ENCODE measurements around the gene MANBA. TPM values are rescaled to one million over a fixed set of nuclear protein-coding genes. Genes with fewer than 3 reads are reported as not detected.

The MANBA gene
- total RNA-seq, 1 experiment from 2014 or later: 21.4 TPM

DNA sequence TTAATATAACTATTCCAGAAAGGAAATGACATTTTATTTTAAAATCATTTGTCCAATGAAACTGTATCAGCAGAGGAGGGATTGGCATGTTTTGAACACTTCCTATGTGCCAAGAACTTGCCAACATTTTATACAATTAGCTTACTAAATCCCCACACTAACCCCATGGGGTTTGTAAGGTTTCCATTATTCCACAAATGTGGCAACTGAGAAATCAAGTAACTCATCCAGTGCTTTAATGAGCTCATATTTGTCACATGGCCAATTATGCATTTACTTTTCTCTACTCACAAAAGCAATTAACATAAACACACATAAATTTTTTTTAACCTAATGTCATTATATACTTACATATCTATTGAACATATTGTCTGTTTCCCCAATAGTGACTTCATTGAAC is 37.3 kb downstream of the MANBA start:
- Histone ChIP-seq H3K14ac (ENCODE audit: insufficient read depth, low read length) (no peak overlapping the region), H3K9me3 (ENCODE audit: control insufficient read depth, low read depth, low read length) (no peaks in the 10 kb centered on the region), H4K20me1 (ENCODE audit: control insufficient read depth, insufficient read depth, insufficient read length) (no peaks in the 10 kb centered on the region), H2AK5ac (ENCODE audit: insufficient read length, low read length) (no peak overlapping the region), H4K8ac (replicated peaks; ENCODE audit: insufficient read length, low read depth, low read length) (no peak overlapping the region), H3K9ac (ENCODE audit: extremely low read depth, insufficient read length, low read length) (no peak overlapping the region), H3T11ph (ENCODE audit: low read length) (no peak overlapping the region), H2BK15ac (ENCODE audit: low read depth, low read length) (no peak overlapping the region), H3K27me3 (ENCODE audit: insufficient read depth, low read length) (no peaks in the 10 kb centered on the region), H4K91ac (ENCODE audit: insufficient read length, low read depth, low read length) (no peak overlapping the region), H3K4ac (ENCODE audit: low read depth, low read length) (no peak overlapping the region), H2AFZ (ENCODE audit: low read length) (no peak overlapping the region), H3K56ac (ENCODE audit: insufficient read length, low read depth, low read length) (no peak overlapping the region), H2BK12ac (ENCODE audit: insufficient read length, low read depth, low read length) (no peak overlapping the region), H3K23ac (ENCODE audit: insufficient read length, low read depth, low read length) (no peak overlapping the region), H3K18ac (ENCODE audit: insufficient read length, low read depth, low read length) (no peak overlapping the region), H3K4me2 (ENCODE audit: insufficient read depth, insufficient read length, low read length) (no peak overlapping the region), H3K4me1 (ENCODE audit: insufficient read depth, low read length) (no peaks in the 10 kb centered on the region), H2BK120ac (ENCODE audit: low read depth, low read length, poor library complexity, severe bottlenecking) (no peak overlapping the region), H3K79me2 (ENCODE audit: insufficient read depth, low read length) (no peaks in the 10 kb centered on the region), H3K27ac (ENCODE audit: insufficient read length, low read depth, low read length) (no peak overlapping the region), H3K23me2 (ENCODE audit: insufficient read length, low read depth, low read length, poor library complexity, severe bottlenecking) (no peaks in the 10 kb centered on the region), H4K5ac (ENCODE audit: insufficient read length, low read depth, low read length) (no peak overlapping the region), H2BK5ac (ENCODE audit: insufficient read length, low read length) (no peak overlapping the region), H2BK20ac (ENCODE audit: low read depth, low read length, poor library complexity, severe bottlenecking) (no peak overlapping the region), H3K79me1 (ENCODE audit: insufficient read depth, low read depth, low read length, poor library complexity, severe bottlenecking) (peaks cover 3% of the 10 kb centered on the region)
- Mint-ChIP-seq H3K27ac (no peak overlapping the region), H3K36me3 (ENCODE audit: insufficient read depth in 1 of 3, low read depth in 3 of 3) (peaks cover 30 to 36% (median 31%) of the 10 kb centered on the region in 3 experiments), H3K9me3 (peaks cover 6 to 9% of the 10 kb centered on the region in 2 experiments; a peak in 4 of 5 replicates), H3K27me3 (ENCODE audit: low read depth) (no peaks in the 10 kb centered on the region), H3K4me1 (no peaks in the 10 kb centered on the region), H3K4me3 (no peak overlapping the region)
- TF ChIP-seq, protein P1, sequence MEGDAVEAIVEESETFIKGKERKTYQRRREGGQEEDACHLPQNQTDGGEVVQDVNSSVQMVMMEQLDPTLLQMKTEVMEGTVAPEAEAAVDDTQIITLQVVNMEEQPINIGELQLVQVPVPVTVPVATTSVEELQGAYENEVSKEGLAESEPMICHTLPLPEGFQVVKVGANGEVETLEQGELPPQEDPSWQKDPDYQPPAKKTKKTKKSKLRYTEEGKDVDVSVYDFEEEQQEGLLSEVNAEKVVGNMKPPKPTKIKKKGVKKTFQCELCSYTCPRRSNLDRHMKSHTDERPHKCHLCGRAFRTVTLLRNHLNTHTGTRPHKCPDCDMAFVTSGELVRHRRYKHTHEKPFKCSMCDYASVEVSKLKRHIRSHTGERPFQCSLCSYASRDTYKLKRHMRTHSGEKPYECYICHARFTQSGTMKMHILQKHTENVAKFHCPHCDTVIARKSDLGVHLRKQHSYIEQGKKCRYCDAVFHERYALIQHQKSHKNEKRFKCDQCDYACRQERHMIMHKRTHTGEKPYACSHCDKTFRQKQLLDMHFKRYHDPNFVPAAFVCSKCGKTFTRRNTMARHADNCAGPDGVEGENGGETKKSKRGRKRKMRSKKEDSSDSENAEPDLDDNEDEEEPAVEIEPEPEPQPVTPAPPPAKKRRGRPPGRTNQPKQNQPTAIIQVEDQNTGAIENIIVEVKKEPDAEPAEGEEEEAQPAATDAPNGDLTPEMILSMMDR (conservative IDR thresholded peaks at IDR 0.05): no peak
- DNase-seq: no peak
